Activated CD8-positive, alpha-beta T cell treated with anti-CD3 and anti-CD28 coated beads for 36 hours (primary cell): ENCODE data around the gene VAV2. TPM values are rescaled to one million over a fixed set of nuclear protein-coding genes. Genes with fewer than 3 reads are reported as not detected.

ENCODE experiments used
- ATAC-seq: fragments of 200-7000 bp; cut with Tn5 transposase; one replicate; pipeline ENCODE4 v1.10.0; 2021; ENCODE audit warnings: mild to moderate bottlenecking, moderate library complexity
- CTCF ChIA-PET: fragments of 350-600 bp; sonication (Branson Sonifier 250); formaldehyde crosslinking; loops from one replicate; lab custom pipeline; 2021; ENCODE audit warnings: antibody characterized with exemption; lab: Charles Lee
- POLR2A ChIA-PET: fragments of 350-600 bp; sonication (Branson Sonifier 250); formaldehyde crosslinking; loops from one replicate; lab custom pipeline; 2021; ENCODE audit warnings: antibody characterized with exemption; lab: Charles Lee
- DNase-seq: peaks from one replicate; pipeline ENCODE4 v3.0.0-alpha.2; 2020
- H3K27ac Mint-ChIP-seq: one replicate; pipeline ENCODE4 v1.8.0; 2021; ENCODE audit warnings: mild to moderate bottlenecking, mixed read lengths
- H3K27me3 Mint-ChIP-seq: one replicate; pipeline ENCODE4 v1.8.0; 2021; ENCODE audit warnings: mixed read lengths
- H3K36me3 Mint-ChIP-seq: one replicate; pipeline ENCODE4 v1.8.0; 2021; ENCODE audit warnings: low read depth, mixed read lengths
- H3K4me1 Mint-ChIP-seq: one replicate; pipeline ENCODE4 v1.8.0; 2021; ENCODE audit warnings: low read depth, mixed read lengths
- H3K4me3 Mint-ChIP-seq: one replicate; pipeline ENCODE4 v1.8.0; 2021; ENCODE audit warnings: mild to moderate bottlenecking, moderate library complexity, mixed read lengths
- H3K9me3 Mint-ChIP-seq: one replicate; pipeline ENCODE4 v1.8.0; 2021; ENCODE audit warnings: mixed read lengths
- CTCF ChIP-seq: fragments of 200-600 bp; IDR thresholded peaks from one replicate; pipeline ENCODE4 v1.8.0; 2022; ENCODE audit warnings: antibody characterized with exemption, mild to moderate bottlenecking
- intact Hi-C: fragments of 100-400 bp; cut with micrococcal nuclease; formaldehyde crosslinking; loops from one replicate; pipeline ENCODE4 v1.10.0; 2022
- total RNA-seq, 2 experiments: library from RNA; stranded (reverse); gene quantifications; one replicate each; pipeline ENCODE4 v1.2.3, GENCODE V29; 2021

VAV2 gene
- 1 to 10 TPM; 5.1 to 5.4 TPM for total RNA-seq

GRCh38 chr9:133991964-133992779, at the start of gene VAV2:
VAV2 (minus strand) TSS chr9:133992324; CDS start chr9:133992278, 46 bp downstream.
- CTCF ChIA-PET: interaction anchor here (3.6 to 5.0 kb wide), 2 partner anchors 198 to 210 kb away, joined by 54 to 122 read pairs; no protein-coding TSS in a partner anchor
- no peak for TF ChIP-seq CTCF
- intact Hi-C loops: no loop called here
- POLR2A ChIA-PET: interaction anchor here (1.2 kb wide), 1 partner anchor 200 kb away, joined by 5 read pairs; no protein-coding TSS in a partner anchor
- H3K27me3 Mint-ChIP-seq: peaks cover 3% of the 10 kb centered on the region
- H3K4me3 Mint-ChIP-seq: peak within 1 kb of the TSS; percentile 63
- no peaks in the 10 kb centered on the region for H3K36me3 Mint-ChIP-seq
- ATAC-seq (peak; percentile 48), DNase-seq (peak; percentile 55)
- no peak within 1 kb of the TSS for H3K27ac Mint-ChIP-seq
- no peaks in the 10 kb centered on the region for H3K9me3 Mint-ChIP-seq
- peaks cover 2% of the 10 kb centered on the region for H3K4me1 Mint-ChIP-seq

- ATAC-seq: no peak
- TF ChIP-seq CTCF: no peak
- Mint-ChIP-seq H3K27ac (no peak overlapping the region), H3K27me3 (no peaks in the 10 kb centered on the region), H3K36me3 (peaks cover 34% of the 10 kb centered on the region), H3K4me1 (no peaks in the 10 kb centered on the region), H3K4me3 (no peak overlapping the region), H3K9me3 (peaks cover 9% of the 10 kb centered on the region)
- DNase-seq: no peak
- intact Hi-C loops: no loop called here
- ChIA-PET POLR2A (interaction anchor here (0.9 kb wide), 1 partner anchor 10 kb away, joined by 3 read pairs; no protein-coding TSS in a partner anchor), CTCF (no interaction called here)
Measured at GRCh38 chr9:134041649-134041962, 49.5 kb upstream of the VAV2 start.

GRCh38 chr9:134040781-134041648, 48.9 kb upstream of the VAV2 start:
- no peak for TF ChIP-seq CTCF
- ChIA-PET POLR2A (interaction anchor here (0.9 kb wide), 1 partner anchor 10 kb away, joined by 3 read pairs; no protein-coding TSS in a partner anchor), CTCF (no interaction called here)
- ATAC-seq (no peak), DNase-seq (no peak)
- no peaks in the 10 kb centered on the region for H3K4me1 Mint-ChIP-seq
- H3K27me3 Mint-ChIP-seq: no peaks in the 10 kb centered on the region
- peaks cover 9% of the 10 kb centered on the region for H3K9me3 Mint-ChIP-seq
- H3K36me3 Mint-ChIP-seq: peaks cover 38% of the 10 kb centered on the region
- no peak overlapping the region for H3K4me3 Mint-ChIP-seq
- no peak overlapping the region for H3K27ac Mint-ChIP-seq
- intact Hi-C loops: no loop called here

- ATAC-seq: no peak
- POLR2A ChIA-PET: no interaction called here
- Mint-ChIP-seq H3K36me3 (peaks cover 38% of the 10 kb centered on the region), H3K27me3 (no peaks in the 10 kb centered on the region), H3K9me3 (peaks cover 9% of the 10 kb centered on the region), H3K4me3 (no peak overlapping the region), H3K4me1 (no peaks in the 10 kb centered on the region), H3K27ac (no peak overlapping the region)
- CTCF ChIA-PET: no interaction called here
- DNase-seq: no peak
- TF ChIP-seq CTCF: no peak
- intact Hi-C loops: no loop called here
Measured at GRCh38 chr9:134040176-134040565, 48.0 kb upstream of the VAV2 start.
